Stimulated activated CD8-positive, alpha-beta memory T cell treated with anti-CD3 and anti-CD28 coated beads, Interleukin-15, amount 100 ng/mL, for 48 hours (primary cell): Measurements from ENCODE around the gene CEP131.

Experiments used
- DNase-seq, 2 donors: peaks; one replicate each; pipeline ENCODE4 v3.0.0-alpha.2; 2020; ENCODE audit warnings: low read depth in 2 of 2

CEP131 gene

DNA sequence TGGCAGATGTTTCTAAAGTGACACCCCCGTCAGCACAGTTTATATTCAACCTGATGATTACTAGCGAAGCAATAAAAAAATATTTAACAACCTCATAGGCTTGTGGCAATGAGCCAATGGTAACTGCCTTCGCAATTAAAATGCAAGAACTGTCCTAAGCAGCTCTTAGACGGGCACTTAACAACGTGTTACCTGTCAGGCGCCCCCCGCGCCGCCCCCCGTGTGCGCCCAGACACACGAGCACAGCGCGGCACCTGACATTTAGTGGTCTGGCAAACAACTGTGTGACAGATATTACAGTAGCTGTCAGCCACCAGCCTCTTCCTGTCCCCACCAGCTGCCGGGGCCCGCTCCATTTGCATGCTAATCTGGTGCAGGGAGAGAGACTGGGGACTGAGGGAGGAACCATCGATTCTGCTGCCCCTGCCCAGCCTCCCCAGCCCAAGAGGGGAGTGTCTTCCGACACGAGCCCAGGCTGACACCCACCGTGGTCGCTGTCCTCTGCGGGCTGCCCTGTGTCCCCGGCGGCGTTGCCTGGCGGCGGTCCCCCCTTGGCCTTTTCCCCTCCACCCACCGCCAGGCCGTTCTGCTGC, 29.0 kb upstream of the CEP131 start:
- DNase-seq = no peak

DNA sequence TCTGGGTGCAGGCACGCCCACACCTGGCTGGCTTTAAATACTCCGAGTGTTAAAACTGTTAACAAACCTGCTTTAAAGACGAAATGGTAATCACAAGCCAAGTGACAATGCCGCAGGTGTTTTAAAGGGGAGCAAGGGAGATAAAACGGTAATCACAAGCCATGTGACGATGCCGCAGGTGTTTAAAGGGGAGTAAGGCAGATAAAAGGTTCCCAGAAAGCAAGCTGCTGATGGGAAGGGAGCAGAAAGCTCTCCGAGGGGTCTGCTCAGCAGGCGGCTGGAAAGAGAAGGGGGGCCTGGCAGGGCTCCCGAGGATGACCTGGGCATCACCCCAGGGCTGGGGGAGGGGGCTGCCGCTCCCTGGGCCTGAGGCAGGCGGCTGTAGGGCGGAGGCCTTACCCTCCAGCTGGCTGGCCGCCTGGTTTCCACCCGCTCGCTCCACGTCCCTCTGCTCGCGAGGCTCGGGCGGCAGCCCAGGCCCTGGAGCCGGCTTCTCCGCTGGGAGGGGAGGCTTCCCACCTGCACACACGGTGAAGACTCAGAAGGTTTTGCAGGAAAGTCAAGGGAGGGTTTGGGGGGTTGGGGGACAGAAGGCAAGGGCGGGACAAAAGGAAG, 28.4 kb upstream of the CEP131 start:
- DNase-seq = no peak

DNA sequence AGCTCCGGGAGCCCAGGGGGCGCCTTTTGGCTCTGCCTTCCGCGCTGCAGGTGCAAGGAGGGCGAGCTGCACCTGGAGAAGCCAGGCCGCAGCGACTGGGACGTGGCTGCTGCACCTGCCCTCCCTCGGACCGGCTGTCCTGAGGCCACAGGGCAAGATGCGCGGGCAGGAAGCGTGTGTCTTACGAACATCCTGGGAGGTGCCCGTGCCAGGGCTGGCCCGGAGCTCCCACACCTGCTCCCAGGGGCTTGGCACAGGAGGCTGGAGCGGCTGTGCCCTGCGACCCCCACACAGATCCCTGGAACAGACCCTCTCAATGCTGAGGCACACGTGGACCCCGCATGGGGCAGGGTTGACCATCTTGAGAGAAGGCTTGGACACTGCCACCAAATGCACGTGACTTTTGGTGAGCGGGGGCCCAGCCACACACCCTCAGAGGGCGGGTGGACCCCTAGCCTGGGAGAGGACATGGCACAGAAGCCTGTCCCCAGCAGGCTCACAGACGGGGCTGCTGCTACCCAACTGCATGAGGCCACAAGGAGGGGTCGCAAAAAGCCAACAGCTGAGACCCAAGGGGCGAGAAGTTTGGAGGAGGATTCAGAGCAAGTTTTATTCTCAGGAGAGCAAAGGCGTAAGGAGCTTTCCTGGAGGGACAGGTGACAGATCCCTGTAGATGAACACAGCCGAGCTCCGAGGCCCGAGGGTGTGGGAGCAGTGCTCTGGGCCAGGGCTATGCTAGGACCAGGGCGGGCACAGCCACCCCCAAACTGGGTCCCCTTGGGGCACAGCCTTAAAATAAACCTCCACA, 27.7 kb upstream of the CEP131 start:
- no peak for DNase-seq

DNA sequence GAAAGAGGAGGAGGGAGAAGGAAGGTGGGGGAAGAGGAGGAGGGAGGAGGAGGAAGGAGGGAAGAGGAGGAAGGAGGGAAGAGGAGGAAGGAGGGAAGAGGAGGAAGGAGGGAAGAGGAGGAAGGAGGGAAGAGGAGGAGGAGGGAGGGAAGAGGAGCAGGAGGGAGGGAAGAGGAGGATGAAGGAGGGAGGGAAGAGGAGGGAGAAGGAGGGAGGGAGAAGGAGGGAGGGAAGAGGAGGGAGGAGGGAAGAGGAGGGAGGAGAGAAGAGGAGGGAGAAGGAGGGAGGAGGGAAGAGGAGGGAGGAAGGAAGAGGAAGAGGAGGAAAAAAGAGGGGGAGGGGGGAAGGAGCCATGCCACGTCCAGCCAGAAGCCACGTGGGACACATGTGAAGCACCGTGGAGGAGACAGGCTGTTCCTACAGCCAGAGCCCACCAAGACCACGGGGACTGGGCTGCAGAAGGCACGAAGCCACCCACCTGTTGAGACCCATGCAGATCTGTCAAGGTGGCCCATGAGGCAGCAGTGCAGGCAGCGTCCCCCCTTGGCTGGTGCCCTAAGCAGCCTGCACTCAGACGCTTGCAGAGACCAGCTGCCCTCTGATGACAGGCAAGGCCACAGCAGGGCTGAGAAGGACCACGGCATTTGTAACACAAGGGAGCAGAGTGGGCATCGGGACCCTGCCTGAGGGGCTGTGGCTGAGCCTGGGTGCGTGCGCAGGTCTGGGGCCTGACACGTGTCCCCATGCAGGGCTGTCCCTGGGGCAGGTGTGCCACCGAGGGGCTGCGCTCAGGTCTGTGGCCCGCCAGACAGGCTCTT, 26.7 kb upstream of the CEP131 start:
- no peak for DNase-seq

DNA sequence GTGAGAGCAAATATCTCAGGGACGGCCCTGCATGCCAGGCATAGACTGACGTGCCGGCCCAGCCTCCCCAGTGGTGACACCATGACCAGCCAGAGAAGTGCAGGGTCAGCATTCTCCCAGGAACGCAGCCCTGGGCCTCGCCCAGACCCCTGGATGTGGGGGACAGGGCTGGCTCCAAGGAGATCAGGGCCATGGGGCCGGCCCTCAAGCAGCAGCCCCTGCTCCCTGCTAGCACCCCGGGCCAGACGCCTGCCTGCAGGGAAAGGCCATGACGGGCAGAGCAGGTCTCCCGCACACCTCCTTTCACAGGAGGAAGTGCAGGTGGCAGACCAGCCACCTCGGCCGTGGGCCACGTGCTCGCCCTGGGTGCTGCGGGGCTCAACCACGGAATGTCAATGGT, 25.9 kb upstream of the CEP131 start:
- no peak for DNase-seq

DNA sequence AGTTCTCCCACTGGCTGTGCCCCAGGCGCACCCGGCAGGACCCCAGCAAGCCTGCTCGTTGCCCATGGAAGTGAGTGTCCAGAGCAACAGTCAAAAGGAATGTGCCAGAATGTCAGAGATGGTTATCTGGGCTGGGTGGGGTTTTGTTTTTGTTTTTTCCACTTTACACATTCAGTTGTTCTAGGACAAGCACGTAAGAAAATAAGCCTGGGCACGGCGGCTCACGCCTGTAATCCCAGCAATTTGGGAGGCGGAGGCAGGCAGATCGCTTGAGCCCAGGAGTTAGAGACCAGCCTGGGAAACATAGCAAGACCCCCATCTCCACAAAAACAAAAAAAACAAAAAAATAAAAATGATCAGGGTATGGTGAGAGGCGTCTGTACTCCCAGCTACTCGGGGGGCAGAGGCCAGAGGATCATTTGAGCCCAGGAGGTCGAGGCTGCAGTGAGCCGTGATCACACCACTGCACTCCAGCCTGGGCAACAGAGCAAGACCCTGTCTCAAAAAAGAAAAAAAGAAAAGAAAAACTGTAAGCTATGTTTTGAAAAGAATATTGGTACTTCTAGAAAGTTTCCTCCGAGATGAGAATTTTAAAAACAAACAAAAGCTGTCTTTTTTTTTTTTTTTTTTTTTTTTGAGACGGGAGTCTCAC, 24.7 kb upstream of the CEP131 start:
- no peak for DNase-seq

DNA sequence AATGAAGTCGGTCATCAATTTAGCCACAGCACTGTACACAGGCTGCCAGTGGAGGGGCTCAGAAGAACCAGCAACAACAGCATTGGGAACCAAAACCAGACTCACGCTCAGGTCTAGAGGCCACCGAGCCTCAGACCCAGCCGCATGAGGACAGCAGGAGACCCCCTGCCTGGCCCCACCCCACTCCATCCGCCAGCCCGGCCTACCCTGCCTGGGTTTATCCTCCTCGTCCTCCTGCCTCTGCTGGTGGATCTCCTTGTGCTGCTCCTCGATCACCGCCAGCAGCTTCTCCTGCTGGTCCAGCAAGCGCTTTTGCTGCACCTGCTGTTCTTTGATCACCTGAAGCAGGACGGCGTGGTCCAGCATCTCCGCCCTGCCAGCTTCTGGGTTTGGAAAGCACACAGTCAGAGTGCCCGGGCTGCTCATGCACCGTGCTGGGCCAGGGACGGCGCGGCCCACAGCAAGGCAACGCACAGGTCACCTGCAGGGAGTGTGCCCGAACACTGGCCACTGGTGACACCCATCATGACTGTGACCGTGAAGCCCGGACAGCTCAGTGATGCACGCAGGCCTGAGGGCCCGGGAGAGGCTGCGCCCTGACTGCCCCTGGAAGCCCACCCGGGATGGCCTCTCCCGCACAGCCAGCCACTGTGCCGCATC, 24.0 kb upstream of the CEP131 start:
- no peak for DNase-seq

DNA sequence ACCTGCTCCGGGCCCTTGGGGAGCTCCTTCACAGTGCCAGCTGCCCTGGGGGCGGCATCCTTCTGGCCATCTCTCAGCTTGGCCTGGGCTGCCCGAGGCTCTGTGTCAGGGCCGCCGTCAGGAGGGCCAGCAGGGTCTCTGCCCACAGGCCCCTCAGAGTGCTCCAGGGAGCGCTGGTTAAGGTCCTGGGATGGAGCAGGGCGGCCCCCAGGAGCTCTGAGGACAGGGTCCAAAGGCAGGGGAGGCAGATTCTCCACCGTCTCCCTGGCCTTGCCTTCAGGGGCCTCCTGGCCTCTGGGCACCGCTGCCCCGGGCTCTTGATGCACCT, 23.5 kb upstream of the CEP131 start:
- DNase-seq = no peak

DNA sequence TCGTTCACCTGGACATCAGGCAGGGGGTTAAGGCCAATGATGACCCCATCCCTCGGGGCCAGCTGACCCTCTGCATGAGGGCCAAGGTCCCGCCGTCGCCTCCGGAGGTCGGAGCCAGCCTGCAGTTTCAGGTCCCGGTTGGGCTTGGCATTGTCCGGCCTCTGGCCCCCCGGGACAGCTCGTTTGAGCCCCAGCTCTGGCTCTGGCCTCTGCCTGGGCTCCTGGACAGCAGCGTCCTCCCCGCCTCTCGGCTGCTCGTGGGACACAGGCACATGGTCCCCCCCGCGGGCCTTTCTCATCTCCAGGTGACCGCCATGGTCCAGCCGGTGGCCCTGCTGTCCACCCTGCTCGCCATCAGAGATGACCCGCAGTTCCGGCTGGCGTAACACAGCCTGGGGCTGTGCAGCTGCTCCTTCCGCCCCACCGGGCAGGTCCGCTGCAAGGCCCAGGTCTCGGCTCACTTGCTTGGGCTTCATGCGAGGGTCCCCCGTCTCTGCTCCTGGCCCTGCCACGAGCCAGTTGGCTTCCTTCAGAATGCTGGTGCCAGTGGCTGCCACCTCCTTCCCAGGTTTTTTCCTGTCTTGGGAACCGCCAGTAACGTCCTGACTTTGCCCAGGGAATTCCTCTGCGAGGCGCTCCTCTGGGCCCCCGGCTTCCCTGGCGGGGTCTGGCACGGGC, 23.0 kb upstream of the CEP131 start:
- no peak for DNase-seq

DNA sequence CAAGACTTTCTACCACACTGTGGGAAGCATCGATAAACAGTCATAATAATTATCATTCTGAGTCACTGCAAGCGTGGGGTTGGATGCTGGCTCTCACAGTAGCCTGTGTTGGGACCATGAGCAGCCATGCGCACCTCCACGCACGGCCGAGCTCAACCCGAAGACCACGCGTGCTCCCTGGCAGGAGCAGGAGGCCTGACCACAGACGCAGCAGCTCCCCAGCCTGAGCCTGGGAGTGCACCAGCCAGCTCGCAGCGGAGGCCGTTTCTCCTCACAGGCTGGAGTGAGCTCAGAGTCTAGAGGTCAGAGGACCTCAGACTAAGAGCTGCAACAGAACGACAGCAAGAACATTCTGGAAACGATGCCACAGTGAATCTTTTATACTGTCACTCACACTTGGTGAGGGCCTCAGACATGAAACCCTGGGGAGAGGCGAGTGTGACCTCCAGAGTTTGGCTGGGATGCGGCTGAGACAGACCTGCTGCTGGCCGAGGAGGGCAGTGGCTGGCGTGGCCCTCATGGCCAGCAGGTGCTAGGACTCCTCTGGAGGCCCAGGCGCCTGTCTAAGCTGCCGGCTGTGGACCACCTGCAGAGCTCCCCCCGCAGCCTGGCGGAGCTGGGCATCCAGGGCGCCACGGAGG, 22.4 kb upstream of the CEP131 start:
- DNase-seq = no peak

DNA sequence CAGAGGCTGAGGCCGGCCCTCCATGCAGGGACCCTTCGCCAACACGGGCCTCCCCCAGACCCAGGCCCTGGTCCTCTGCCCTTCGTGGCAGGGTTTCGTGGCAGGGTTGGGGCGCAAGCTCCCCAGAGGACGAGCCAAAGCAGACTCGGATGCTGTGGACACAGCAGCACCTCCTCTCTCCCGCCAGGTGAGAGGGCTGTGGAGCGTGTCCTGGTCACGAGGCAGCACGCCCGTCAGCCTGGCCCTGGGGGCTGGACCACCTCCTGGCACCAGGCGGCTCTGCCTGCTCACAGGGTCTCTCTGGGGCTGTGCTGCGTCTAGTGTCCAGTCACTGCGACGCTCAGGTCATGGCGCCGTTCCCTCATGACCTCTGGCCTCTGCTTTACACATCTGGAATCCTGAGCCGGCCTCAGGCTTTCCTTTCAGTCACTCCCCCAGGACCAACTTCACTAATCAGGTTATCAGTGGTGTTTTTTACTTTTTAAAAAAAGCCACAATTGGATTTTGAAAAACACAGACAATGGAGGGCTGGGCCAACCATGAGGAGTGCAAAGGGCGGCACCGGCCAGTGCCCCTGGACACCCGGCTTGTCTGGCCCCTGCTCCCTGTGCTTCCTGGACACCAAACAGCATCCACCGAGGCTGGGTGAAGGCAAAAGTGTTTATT, 21.7 kb upstream of the CEP131 start:
- DNase-seq = no peak

DNA sequence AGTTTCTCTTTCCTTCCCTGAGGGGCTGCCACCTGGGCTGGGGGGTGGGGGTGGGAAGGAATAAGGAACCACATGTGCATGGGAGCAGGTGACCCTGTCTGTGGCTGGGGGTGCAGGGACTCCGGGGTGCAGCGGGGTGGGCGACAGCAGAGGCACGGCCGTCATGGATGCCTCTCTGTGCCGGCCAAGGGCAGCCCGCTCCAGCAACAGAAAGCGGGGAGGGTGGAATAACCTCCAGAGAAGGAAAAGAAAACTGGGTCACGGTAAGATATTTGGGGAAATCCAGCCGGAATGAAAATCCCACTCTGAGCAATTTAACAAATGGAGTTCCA, 20.5 kb upstream of the CEP131 start:
- no peak for DNase-seq

DNA sequence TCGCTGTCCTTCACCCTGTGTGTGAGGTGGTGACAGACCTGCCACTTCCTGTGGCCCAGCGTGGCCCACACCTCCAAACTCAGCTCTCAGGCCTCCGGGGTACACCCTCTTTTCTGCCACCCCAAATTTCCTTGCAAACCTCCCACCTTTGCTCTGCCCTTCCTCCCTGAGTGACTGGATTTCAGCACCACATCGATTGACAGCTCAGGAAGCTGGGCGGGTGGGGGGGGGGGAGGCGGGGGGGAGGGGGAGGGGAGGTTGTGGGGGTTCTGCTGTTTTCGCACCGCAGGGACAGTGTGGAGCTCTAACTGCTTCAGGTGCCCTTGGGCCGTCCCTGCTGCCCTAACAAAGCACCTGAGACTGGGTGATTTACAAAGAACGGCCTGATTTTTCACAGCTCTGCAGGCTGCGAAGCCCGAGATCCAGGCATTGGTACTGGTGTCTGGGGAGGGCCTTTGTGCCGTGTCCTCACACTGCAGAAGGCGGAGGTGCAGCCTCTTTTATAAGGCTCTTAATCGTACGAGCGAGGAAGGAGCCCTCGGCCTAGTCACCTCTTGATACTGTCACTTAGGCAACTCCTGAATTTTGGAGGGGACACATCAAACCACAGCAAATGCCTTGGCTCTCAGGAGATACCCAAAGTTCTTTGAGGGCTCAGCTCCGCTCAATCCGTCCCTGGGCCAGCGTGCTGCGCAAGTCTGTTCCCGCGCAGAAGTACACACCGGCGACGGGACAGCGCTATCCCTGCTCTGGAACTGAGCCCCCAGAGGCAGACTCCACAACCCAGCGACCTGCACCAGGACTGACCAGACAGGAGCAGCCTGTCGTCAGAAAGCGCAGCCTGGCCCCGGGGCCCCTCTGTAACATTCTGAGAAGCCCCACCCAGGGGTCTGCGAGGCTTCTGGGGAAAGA, 19.9 kb upstream of the CEP131 start:
- no peak for DNase-seq

DNA sequence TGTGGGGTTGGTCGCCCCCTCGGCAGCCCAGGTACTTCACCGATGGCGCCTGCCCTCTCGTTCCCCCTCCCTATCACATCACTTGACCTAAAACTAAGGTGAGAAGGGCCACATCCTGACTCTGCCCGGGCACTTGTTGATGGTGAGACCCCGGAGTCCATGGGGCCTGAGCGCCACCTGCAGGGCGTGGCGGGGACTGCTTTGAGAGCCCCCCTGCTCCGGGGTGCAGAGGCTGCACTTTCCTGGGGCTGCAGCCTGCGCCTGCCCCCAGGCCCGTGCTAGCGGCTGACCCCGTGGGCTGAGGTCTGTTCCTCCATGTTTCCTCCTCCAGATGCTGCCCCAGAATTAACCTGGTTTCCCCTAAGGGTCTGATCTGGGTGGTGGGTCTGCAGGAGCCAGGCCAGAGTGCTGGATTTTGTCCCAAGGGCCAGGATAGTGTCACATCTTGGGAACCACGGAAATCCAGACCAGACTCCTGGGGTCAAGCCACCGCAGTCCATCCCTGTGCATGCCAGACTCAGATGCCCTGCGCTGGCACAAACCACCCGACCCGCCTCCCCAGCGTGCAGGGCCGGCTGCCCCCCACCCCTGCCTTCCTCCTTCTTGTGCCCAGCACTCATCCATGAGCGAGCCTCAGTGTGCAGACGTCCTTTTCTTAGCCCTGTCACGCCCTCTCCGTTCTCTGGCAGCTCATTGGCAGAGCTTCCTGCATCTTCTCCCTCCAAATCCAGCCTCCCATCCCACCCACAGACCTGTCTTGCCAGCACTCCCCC, 19.1 kb upstream of the CEP131 start:
- DNase-seq = peak; percentile 45 to 49

DNA sequence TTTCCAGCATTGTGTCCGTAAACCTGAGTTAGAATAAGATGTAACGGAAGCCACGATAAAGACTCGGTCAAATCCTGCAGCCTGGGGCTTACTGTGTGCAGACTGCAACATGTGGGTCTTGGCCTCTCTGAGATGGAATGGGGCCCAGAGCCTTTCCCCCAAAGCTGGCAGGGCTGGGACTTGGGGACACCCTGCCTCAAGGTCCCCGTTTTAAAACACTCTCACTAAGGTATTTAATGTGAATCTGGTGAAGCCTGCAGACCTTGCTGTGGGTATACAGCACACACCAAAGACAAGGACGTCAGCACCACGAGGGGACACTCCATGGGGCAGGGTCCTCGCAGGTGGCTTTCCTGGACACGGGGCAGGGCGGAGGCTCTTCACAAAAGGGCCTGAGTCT, 18.4 kb upstream of the CEP131 start:
- no peak for DNase-seq

DNA sequence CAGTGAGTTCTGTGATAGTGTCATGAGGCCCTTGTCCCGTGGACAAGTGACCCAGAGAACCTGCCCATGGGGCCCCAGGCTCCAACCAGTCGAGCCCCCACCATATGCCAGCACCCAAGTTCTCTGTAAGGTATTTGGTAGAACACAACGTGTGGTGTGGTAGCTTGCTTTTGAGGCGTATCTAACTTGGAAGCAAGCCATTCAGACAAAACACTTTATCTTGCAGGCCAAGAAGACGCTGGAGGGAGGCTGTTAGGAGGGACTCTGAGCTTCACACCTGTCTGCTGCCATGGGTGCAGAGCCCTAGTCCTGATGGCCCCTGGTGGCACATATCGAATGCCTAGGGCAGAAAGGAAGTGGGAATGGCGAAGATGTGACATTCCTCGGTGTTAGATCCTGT, 18.0 kb upstream of the CEP131 start:
- DNase-seq = no peak

DNA sequence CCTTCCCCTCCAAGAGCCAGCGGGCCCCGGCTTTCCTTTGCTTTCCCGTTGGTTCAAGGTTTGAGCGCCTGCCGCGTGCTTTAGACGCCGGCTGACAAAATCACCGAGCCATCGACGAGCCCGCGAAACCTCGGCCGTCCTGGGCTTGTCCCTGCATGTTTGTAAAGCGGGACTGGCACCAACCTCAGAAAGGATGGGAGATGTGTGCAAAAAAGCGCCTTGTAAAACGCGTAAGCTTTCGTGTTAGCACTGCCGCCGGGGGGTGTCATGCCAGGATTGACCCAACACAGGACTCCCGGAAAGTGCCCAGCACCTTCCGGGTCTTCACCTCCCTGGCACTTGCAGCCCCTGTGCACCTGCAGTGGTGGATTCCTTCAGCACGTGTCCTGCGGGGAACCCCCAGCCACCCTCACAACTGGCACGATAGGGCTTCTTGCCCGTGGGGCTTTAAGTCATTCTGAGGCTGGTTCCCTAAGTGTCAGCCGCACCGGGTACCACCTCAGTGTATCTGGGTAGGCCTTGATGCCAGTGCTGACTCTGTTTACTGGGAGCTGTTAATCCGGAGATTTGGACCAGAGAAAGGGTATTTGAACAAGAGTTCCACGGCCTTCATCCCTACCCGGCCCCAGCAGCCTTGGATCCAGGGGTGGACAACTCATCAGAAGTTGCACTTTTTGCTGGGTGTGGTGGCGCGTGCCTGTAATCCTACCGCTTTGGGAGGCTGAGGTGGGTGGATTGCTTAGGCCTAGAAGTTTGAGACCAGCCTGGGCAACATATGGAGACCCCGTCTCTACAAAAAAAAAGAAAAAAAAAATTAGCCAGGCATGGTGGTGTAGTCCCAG, 17.2 kb upstream of the CEP131 start:
- DNase-seq = peak; percentile 31 to 39
